Tibial nerve (tissue), 3 donors: ENCODE measurements around the gene GDPD3.

Source experiments
- CTCF ChIP-seq, 5 experiments: fragments of 200-600 bp in 3 of 5; fragments of 450-650 bp in 2 of 5; sonication (generic) in 3 of 5; IDR thresholded peaks; one replicate each; pipeline ENCODE4 v1.5.1; 2016 to 2019; ENCODE audit warnings: antibody characterized with exemption in 5 of 5, mild to moderate bottlenecking in 3 of 5, moderate library complexity in 2 of 5
- POLR2A ChIP-seq, 2 donors: fragments of 450-650 bp; IDR thresholded peaks; one replicate each; pipeline ENCODE4 v1.6.1; 2017; ENCODE audit warnings: antibody characterized with exemption in 2 of 2, mild to moderate bottlenecking in 2 of 2, moderate library complexity in 2 of 2

- TF ChIP-seq CTCF (IDR thresholded peaks at IDR 0.05) (no peak), POLR2A (IDR thresholded peaks at IDR 0.05) (no peak)
Observed at GRCh38 chr16:30139583-30140481, 26.5 kb upstream of the GDPD3 start.
